Lower lobe of right lung (tissue), 2 donors: ENCODE data around the gene JAZF1. TPM values are rescaled to one million over a fixed set of nuclear protein-coding genes. Genes with fewer than 3 reads are reported as not detected.

ENCODE experiments used
- ATAC-seq, 2 donors: fragments of 200-7000 bp; cut with Tn5 transposase; one replicate each; pipeline ENCODE4 v1.9.1; 2020 to 2022; ENCODE audit warnings: mild to moderate bottlenecking in 2 of 2, moderate library complexity in 2 of 2
- DNase-seq: peaks from one replicate; pipeline ENCODE4 v3.0.0-alpha.2; 2020
- H3K27ac ChIP-seq: fragments of 200-600 bp; one replicate; pipeline ENCODE4 v1.8.0; 2022
- H3K27me3 ChIP-seq: fragments of 200-600 bp; one replicate; pipeline ENCODE4 v1.8.0; 2022; ENCODE audit warnings: low read depth
- H3K36me3 ChIP-seq: fragments of 200-600 bp; one replicate; pipeline ENCODE4 v1.8.0; 2022; ENCODE audit warnings: mild to moderate bottlenecking
- H3K4me1 ChIP-seq: fragments of 200-600 bp; one replicate; pipeline ENCODE4 v1.8.0; 2022
- H3K4me3 ChIP-seq: fragments of 200-600 bp; one replicate; pipeline ENCODE4 v1.8.0; 2022; ENCODE audit warnings: mild to moderate bottlenecking
- H3K9me3 ChIP-seq: fragments of 200-600 bp; one replicate; pipeline ENCODE4 v1.8.0; 2022
- CTCF ChIP-seq: fragments of 200-600 bp; IDR thresholded peaks from one replicate; pipeline ENCODE4 v1.8.0; 2022; ENCODE audit warnings: antibody characterized with exemption, mild to moderate bottlenecking
- intact Hi-C: fragments of 100-400 bp; cut with DNase I; formaldehyde crosslinking; loops from one replicate; pipeline ENCODE4 v1.11.0; 2022
- total RNA-seq: library from RNA; stranded (reverse); fragmentation: NEBNext Ultra II Directional; extraction: Animal tissue kit (Norgen Biotek cat#: 25700); gene quantifications from one replicate; pipeline ENCODE4 v1.2.1, GENCODE V29; 2021
- donor health status: DM: no; HTN: yes; CAD: no; lungs with severe emphysema.

The JAZF1 gene
- total RNA-seq, 1 donor from 2014 or later: 19.4 TPM

- H3K27me3 ChIP-seq: no peaks in the 10 kb centered on the region
- H3K4me1 ChIP-seq: peaks cover 25% of the 10 kb centered on the region
- intact Hi-C loops: no loop called here
- H3K9me3 ChIP-seq: no peaks in the 10 kb centered on the region
- H3K4me3 ChIP-seq: no peak overlapping the region
- ATAC-seq (peak; percentile 76), DNase-seq (peak; percentile 57)
- no peaks in the 10 kb centered on the region for H3K36me3 ChIP-seq
- no peak for TF ChIP-seq CTCF
- peak overlapping the region; percentile 8 for H3K27ac ChIP-seq
Measured at GRCh38 chr7:28069807-28070206, 110.8 kb downstream of the JAZF1 start.

GRCh38 chr7:28069388-28069787 lies 111.2 kb downstream of the JAZF1 start:
- no peaks in the 10 kb centered on the region for H3K27me3 ChIP-seq
- peaks cover 29% of the 10 kb centered on the region for H3K4me1 ChIP-seq
- peak overlapping the region; percentile 8 for H3K27ac ChIP-seq
- TF ChIP-seq CTCF: no peak
- ATAC-seq (no peak), DNase-seq (no peak)
- H3K36me3 ChIP-seq: no peaks in the 10 kb centered on the region
- intact Hi-C loops: no loop called here
- no peak overlapping the region for H3K4me3 ChIP-seq
- H3K9me3 ChIP-seq: no peaks in the 10 kb centered on the region

GRCh38 chr7:28068811-28069216 lies 111.8 kb downstream of the JAZF1 start:
- intact Hi-C loops: no loop called here
- DNase-seq (no peak), ATAC-seq (no peak)
- no peak overlapping the region for H3K27ac ChIP-seq
- no peaks in the 10 kb centered on the region for H3K9me3 ChIP-seq
- TF ChIP-seq CTCF: no peak
- no peak overlapping the region for H3K4me3 ChIP-seq
- H3K36me3 ChIP-seq: no peaks in the 10 kb centered on the region
- peaks cover 35% of the 10 kb centered on the region for H3K4me1 ChIP-seq
- H3K27me3 ChIP-seq: no peaks in the 10 kb centered on the region

- TF ChIP-seq CTCF: no peak
- no peak for DNase-seq
- Histone ChIP-seq H3K4me3 (no peak overlapping the region), H3K27ac (no peak overlapping the region), H3K27me3 (no peaks in the 10 kb centered on the region), H3K4me1 (peaks cover 44% of the 10 kb centered on the region), H3K36me3 (no peaks in the 10 kb centered on the region), H3K9me3 (no peaks in the 10 kb centered on the region)
- ATAC-seq: no peak
- intact Hi-C loops: no loop called here
Measured at GRCh38 chr7:28067171-28067570, 113.4 kb downstream of the JAZF1 start.

GRCh38 chr7:28065721-28066285 lies 114.8 kb downstream of the JAZF1 start:
- Histone ChIP-seq H3K4me3 (no peak overlapping the region), H3K9me3 (no peaks in the 10 kb centered on the region), H3K36me3 (no peaks in the 10 kb centered on the region), H3K27ac (no peak overlapping the region), H3K27me3 (no peaks in the 10 kb centered on the region), H3K4me1 (peaks cover 44% of the 10 kb centered on the region)
- TF ChIP-seq CTCF: no peak
- no peak for ATAC-seq
- intact Hi-C loops: no loop called here
- DNase-seq: no peak
